Measurements from ENCODE around the gene STOML1.

- no peak for TF ChIP-seq CTCF (IDR thresholded peaks at IDR 0.05; ENCODE audit: low read depth, low read length)
- no peak for TF ChIP-seq EZH2phosphoT487 (IDR thresholded peaks at IDR 0.05; ENCODE audit: low read depth)
These were observed 37.6 kb downstream of the STOML1 start for GRCh38 chr15:73954188-73955145.

All from OCI-LY3 (cell line).